GM18507 (cell line): ENCODE data around the gene MSI2.
"Not testable (repeated sequence)": the region's sequence is repeated elsewhere in the genome, so short reads cannot be mapped to it uniquely, and the experiment has no call there.

Experiments used
- DNase-seq: peaks from one replicate; pipeline ENCODE4 v3.0.0; 2011; ENCODE audit warnings: low read depth; ENCODE audit not compliant: insufficient read length; ENCODE audit errors: extremely low spot score
- FAIRE-seq: peaks from 2 replicates; lab custom pipeline; 2011; peaks lifted over from hg19 to GRCh38; lab: Jason Lieb, UNC

MSI2 gene

DNA sequence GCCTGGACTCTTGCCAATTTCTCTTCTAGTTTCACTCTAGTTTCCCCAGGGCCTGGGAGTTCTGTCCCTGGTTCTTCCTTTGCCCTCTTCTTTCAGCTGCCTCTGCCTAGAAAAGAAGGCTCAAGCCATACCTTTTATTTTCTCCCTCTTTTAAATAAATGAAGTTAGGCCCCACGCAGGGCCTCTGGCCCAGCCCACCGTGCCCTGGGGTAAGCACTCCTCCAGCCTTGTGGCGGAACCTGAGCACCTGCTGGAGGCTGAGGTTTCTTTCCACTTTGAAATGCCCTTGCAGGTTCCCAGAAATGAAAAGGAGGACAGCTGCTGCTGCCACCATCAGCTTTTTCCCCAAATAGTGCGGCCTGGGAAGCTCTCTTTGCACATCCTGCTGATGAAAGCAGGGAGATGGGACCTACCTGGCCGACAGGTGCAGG is 349.4 kb downstream of the MSI2 start:
- FAIRE-seq = no peak
- DNase-seq = no peak

DNA sequence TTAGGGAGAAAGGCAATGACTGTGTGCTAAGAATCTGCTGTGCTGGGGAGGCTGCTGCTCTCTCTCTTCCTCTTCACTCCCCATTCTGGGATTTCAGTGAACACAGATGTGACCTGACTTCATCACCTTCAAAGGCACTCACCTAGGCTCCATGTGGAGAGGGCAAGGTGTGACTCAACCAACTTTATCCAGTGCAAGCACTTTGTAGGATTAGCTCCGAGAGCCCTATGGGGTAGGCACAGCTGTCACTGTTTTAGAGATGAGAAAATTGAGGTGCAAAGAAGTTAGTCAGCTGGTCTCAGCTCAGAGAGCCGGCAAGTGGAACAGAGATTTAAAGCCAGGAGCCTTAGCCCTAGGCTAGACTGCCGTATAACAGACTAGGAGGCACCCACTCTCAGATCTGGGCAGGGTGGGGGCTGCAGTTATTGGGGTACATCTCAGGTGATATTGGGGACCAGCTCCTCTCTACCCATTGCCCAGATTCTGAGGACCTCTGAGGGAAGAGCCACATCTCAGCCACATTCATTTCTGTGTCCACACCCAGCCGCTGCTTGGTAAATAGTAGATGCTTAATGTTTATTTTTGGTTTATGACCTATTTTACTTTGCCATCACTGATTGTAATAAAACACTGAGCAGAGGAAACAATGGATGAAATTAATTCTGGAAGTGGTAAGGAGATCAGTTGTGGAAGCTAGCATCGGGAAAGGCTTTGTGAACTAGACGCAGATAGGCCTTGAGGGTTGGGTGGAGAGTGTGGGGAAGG is 350.0 kb downstream of the MSI2 start:
- FAIRE-seq = no peak
- DNase-seq = no peak

DNA sequence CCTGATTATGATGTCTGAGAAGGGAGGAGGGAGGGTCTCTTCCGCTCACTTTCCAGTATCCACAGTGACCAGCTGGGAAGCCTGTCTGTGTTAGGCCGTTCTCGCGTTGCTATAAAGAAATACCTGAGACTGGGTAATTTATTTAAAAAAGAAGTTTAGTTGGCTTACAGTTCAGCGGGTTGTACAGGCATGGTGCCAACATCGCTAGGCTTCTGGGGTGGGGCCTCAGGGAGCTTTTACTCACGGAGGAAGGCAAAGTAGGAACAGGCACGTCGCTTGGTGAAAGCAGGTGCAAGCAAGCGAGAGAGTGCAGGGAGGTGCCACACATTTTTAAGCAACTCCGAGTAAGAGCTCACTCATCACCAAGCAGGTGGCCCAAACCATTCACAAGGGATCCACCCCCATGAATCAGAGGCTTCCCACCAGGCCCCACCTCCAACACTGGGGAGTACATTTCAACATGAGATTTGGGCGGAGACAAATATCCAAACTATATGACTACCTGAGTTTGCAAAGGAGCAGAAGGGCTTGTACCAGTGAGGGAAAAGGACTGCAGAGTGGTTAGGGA is 351.3 kb downstream of the MSI2 start:
- no peak for DNase-seq

DNA sequence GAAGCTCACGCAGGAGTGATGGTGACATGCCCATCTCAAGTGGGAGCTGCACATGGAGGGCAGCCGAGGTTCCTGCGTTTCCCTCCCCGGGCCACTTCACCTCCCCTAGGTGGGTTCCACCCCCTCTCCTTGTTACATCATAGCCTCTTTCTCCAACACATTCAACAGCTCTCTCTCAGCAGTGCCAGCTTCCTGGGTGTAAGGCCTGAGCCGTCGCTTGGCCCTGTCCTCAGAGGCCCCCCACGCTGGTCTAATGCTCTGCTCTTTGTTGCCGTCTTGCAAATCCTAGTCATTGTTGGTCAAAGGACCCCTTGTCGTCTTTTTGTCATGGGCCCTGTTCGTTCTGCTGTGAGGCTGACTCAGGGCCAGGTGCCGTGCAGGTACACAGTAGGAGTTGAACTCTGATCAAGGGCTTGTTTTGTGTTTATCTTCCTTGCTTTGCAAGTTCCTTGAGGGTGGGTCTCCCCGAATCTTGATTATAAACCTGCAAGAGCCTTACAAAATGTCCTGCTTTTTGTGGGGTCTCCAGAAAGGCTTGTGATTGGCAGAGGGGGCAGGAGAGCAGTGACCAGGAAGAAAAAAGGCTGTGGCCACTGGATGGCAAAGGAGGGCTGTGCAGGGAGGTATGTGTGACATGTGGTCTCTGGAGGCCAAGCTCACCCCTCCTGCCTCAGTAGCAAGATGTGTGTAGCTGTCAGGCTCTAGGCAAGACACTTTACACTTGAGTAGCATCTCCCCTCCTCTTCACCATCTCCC is 352.2 kb downstream of the MSI2 start:
- no peak for FAIRE-seq

More for the DNA sequence above, 351.3 kb downstream of the MSI2 start:
- no peak for FAIRE-seq

DNA sequence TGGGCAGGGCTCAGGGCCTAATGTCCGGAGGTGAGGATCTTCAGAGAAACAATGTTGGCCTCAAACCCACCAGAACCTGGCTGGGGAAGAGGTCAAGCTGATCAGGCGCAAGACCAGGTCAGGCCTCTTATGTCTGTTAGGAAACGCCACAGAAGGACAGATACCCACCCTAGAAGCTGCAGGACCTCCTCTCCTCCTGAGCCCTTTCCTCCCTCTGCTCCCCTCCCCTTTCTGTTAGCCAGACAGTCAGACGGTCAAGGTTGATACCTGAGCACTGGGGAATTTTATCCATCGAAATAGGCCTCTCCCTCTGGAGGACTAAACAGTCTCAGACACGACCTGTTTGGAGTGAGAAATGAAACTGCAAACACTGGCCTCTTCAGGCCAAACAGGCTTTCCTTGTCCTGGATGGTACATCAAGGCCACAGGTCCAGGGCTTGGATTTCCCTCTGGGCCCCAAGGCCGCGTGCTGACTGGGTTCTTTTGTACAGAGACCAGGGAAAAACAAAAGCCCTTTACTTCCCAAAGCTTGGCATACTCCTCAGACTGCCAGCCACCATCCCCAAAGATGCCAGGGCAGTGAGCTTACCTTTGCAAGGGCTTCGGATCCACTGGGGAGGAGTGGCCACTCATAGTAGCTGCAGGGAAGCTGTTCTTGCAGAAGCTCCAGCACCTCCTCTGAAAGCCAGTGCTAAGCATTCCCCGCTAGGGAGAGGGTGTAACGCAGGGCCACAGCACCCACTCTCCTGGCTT is 353.0 kb downstream of the MSI2 start:
- DNase-seq = no peak
- no peak for FAIRE-seq

More for the DNA sequence above, 352.2 kb downstream of the MSI2 start:
- no peak for DNase-seq

DNA sequence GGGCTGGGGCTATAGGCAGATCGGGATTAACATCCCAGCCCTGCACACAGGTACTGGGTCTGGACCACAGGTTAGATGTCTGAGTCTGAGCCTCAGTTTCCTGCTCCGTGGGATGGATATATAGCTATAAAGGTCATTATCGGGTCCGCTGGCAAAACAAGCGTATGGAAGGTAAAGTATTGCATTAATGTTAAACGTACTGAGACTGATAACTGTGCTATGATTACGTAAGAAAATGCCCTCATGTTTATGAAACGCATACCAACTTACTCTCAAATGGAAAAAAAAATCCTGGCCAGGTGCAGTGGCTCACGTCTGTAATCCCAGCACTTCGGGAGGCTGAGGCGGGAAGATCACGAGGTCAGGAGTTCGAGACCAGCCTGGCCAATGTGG is 353.6 kb downstream of the MSI2 start:
- no peak for FAIRE-seq
- DNase-seq = no peak

DNA sequence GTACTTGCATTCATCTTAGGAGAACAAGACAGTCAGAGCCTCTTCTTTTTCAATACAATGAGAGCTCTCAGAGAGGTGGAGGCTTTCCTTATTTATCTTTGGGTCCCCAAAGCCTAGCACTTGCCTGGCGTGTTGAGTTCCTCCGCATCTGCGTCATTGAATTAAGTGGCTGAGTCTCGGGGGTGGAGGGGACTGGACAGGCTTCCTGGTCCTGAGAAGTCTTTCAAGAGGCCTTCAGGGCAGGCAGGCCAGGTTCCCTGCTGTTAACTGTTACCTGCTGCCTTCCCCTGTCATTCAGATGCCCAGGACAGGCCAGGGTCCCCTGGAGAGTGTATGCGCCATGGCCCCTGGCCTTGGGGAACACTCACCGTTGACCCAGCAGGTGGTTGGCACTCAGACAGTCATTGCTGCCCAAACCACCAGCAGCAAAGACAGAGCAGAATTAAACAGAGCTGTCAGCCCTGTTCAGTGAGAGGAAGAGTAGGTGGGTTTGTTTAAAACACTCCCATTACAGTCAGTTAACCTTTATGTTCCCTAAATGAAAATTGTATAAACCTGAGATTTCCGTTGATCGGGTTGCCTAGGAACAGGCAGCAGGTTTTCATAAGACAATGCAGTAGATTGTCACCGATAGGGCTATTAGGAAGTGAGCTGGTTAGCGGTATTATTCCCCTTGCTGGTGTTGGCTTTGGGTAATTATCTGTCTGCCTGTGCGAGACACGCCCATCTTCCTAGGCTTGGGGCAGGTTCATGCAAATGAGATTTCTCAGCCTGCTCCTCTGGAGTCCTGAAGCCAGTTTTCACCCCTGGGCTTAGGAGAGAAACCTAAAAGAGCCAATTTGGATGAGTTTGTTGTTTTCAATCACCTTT is 356.1 kb downstream of the MSI2 start:
- peak; percentile 12 for FAIRE-seq

DNA sequence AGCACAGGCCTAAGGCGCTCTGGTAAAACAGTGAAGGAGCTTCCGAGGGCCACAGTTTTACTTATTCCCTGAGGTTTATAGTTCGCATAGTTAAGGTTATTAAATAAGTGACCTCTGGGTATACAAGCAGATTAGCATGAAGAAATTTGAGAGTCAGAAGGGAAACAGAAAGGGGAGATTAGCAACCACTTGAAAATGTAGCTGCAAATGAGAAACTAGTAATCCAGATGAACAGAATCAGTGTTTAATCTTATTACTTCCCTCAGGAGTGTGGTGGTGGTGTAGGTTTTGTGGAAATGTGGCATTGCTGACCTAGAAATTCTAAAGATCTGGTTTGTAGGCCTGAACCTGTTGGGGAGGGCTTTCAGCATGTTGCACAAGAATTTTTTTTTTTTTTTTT is 358.4 kb downstream of the MSI2 start:
- no peak for FAIRE-seq

More for the DNA sequence above, 356.1 kb downstream of the MSI2 start:
- DNase-seq = no peak

DNA sequence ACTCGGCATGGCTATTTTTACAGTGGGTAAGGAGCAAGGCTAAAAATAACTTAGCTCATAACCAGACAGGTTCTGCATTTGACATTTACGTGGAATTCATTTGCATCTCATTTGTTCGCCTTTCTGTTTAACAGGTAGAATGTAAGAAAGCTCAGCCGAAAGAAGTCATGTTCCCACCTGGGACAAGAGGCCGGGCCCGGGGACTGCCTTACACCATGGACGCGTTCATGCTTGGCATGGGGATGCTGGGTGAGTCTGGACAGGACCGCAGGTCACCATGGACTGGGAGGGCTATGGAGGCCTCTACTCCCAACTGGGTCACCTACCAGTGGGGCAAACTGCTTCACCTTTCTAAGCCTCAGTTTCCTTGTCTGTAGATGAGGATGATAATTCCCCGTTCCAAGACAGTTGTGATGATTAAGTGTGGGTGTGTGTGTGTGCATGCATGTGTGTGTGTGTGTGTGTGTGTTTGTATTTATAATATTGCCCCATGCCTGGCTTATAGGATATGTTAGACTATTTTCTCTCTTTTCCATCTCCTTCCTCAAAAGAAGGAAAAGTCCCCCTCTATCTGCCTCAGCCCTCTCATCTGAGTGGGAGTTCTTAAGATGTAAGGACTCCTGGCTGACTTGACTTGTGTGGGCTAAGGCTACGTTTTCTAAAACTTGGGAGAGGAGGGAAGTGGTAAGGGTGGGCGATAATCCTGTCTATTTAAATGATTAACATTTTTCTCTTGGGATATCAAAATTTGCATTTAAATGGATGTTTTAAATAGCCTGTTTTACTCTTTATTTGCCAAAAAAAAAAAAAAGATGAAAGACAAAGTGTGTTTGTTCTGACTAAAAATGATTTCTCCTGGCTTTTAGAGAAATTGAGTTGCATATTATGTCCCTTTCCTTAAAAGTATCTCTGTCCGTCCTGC is 359.8 kb downstream of the MSI2 start:
- FAIRE-seq (no peak), DNase-seq (no peak)

More for the DNA sequence above, 358.4 kb downstream of the MSI2 start:
- no peak for DNase-seq

DNA sequence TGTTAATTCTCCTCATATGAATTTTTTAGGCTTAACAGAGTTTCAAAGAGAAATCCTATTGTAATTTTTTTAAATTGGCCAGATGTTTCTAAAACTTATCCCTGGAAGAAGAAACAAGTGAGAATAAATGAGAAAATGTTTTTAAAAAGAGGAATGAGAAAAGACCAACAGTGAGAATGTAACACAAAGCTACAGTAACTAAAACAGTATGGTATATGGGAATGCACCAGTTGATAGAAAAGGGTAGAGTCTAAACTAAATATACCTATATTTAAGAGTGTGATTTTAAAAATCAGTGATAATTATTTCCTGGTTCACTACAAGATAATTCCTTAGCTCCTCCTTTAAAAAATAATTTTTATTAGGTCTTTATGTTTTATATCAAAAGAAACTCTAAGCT is 360.9 kb downstream of the MSI2 start:
- DNase-seq (no peak), FAIRE-seq (no peak)

DNA sequence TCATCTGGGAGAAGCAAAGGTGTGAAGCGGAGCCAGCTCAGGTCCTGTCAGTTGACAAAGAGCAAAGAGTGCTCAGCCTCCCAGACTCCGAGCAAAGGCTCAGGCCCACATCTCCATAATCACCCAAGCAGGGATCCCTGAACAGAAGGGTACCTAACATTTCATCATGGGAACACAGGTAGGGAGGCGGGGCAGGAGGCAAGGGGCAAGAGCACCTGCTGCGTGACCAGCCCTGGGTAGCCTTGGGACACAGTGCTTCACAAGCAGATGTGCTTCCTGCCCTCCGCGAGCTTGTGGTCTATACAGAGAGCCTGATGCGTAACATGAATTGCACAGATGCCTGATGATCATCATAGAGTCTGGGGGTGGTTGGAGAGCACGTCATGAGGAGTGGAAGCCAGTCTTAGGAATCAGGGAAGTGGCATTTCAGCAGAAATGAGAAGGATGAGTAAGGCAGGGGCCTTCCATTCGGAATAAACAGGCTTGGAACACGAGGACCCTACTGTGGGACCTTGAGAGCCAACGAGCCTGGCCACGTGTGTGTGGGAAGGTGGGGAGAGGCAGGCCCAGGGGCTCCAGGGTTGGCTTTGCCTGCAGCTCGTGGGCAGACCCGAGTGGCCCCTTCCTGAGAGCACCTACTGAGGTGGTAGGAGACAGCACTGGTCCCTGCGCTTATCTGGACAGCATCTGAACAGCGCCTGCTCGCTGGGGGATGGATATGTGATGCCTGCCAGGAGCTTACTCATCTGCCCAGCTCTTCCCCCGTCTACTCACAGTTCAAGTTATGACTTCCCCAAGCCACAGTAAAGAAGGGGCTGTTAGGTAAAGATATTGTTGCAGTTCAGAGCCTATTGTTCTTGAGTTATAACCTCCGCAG is 363.0 kb downstream of the MSI2 start:
- FAIRE-seq (no peak), DNase-seq (no peak)

DNA sequence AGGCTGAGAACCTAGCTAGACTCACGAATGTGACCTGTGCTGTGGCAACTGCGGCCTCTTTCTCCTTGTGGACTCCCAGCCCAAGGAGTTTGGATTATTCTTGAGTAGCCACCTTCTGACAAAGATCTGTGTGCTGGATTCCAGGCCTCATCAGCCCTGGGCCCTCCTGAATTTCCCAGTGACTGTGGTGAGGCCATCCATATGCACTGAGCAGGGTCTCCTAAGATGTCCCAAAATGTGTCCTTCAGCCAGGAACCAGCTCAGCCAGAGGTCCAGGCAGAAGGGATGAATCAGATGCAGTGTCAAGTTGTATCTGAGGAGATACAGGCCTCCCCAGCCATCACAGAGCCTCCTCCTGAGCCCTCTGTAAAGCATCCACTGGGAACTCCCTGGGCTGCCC is 364.3 kb downstream of the MSI2 start:
- no peak for FAIRE-seq

DNA sequence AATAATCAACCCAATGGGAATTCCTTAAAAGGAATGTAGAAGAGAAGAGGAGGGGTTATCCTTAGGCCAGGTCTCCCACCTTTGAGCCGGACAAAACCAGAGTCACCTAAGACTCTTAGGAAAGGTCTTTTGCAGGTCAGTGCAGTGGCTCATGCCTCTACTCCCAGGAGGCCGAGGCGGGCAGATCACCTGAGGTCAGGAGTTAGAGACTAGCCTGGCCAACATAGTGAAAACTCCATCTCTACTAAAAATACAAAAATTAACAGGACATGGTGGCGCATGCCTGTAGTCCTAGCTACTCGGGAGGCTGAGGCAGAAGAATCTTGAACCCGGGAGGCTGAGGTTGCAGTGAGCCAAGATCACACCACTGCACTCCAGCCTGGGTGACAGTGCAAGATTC is 365.5 kb downstream of the MSI2 start:
- DNase-seq, FAIRE-seq: not testable (repeated sequence)

More for the DNA sequence above, 364.3 kb downstream of the MSI2 start:
- DNase-seq = no peak

DNA sequence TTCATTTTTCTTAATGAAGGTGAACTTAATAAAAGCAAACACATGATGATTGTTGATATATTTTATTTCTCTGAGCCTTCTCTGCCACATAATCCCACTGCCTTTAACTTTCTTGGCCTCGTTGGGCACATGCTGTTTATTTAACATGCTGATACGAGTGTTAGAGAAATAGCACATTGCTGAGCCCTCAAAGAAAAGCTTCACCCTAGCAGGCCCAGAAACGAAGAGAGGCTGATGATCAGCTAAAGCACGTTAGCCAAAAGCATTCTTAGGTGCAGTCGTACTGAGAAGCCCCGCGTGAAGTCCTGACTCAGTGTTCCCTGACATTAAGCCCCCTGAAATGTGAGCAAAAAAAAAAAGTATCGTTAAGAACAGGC is 366.0 kb downstream of the MSI2 start:
- DNase-seq (no peak), FAIRE-seq (no peak)

DNA sequence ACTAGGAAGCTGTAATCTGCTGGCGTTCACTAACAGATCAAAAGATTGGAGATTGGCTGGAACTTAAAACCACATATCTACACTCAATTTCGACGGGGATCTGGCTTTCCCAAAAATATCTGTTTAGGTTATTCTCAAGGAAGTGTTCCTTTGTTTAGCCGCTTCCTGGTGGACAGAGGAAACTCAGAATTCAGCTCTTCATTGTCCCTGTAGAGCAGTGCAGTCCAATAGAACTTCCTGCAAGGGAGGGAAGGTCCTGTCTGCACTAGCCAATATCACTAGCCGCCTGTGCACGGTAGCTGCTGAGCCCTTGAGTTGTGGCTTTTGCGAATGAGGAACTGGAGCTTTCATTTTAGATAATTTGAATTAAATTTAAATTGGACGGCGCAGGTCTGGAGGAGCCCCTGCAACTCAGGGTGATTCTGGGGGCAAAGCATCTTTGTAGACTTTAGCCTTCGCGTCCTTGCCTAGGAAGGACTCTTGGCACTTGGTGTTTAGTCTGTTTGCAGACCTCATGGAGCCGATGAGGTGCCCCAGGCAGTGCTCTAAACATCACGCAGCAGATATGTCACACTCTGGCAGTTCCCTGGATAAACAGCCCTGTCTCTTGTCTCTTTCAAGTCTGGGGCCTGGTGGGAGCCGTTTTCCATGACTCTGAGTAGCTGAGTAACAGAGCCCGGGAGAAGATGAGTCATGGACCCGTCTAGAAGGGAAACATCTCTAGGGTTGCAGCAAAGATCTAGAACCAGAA is 366.5 kb downstream of the MSI2 start:
- DNase-seq = peak; percentile 49
- peak; percentile 85 for FAIRE-seq

DNA sequence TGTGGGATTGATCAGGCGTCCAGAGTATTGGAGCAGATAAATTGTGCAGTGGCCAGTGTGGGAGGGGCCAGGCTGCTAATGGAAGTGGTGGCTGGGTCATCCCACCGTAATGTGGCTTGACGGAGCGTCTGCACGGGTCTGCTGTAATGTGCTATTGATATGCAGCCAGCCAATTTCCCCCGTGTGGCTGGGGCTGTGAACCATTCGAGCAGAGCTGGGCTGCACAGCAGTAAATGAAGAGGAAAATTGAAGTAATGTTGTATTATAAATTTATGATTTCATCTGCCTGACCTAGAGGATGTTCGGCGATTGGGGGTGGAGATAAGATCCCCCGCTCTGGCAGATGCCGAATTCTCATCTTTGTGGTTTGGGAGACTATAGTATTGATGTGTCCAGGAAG is 367.3 kb downstream of the MSI2 start:
- no peak for DNase-seq
- peak; percentile 59 for FAIRE-seq
